Skeletal muscle satellite cell (primary cell): ENCODE measurements around the gene EMC10.
"Not testable (repeated sequence)": the region's sequence is repeated elsewhere in the genome, so short reads cannot be mapped to it uniquely, and the experiment has no call there.

Source experiments
- H3K27me3 ChIP-seq: 2 replicates; pipeline ENCODE4 v1.7.0; 2013; ENCODE audit warnings: low read length; ENCODE audit not compliant: control insufficient read depth, insufficient read depth
- H3K36me3 ChIP-seq: 2 replicates; pipeline ENCODE4 v1.7.0; 2013; ENCODE audit warnings: mild to moderate bottlenecking, control low read depth, low read length; ENCODE audit not compliant: insufficient read depth
- H3K4me1 ChIP-seq: 2 replicates; pipeline ENCODE4 v1.7.0; 2013; ENCODE audit warnings: low read length; ENCODE audit not compliant: control insufficient read depth, insufficient read depth
- H3K4me2 ChIP-seq: 2 replicates; pipeline ENCODE4 v1.7.0; 2013; ENCODE audit warnings: mild to moderate bottlenecking, low read length
- H3K4me3 ChIP-seq: 2 replicates; pipeline ENCODE4 v1.7.0; 2013; ENCODE audit warnings: low read length
- H3K9ac ChIP-seq: 2 replicates; pipeline ENCODE4 v1.7.0; 2013; ENCODE audit warnings: mild to moderate bottlenecking, low read depth, low read length, moderate library complexity
- H3K9me3 ChIP-seq: replicated peaks from 2 replicates; pipeline ENCODE4 v1.7.0; 2013; ENCODE audit warnings: mild to moderate bottlenecking, control low read depth, low read length

The EMC10 gene

GRCh38 chr19:50528052-50528451 is 51.7 kb downstream of the EMC10 start:
- not testable (repeated sequence) for H3K9me3 ChIP-seq, H3K4me1 ChIP-seq, H3K4me2 ChIP-seq, H3K9ac ChIP-seq, H3K36me3 ChIP-seq, H3K4me3 ChIP-seq, H3K27me3 ChIP-seq

GRCh38 chr19:50531171-50531612 is 54.9 kb downstream of the EMC10 start:
- Histone ChIP-seq H3K4me2 (no peak overlapping the region), H3K9ac (no peak overlapping the region), H3K4me3 (no peak overlapping the region), H3K27me3 (no peaks in the 10 kb centered on the region), H3K36me3 (no peaks in the 10 kb centered on the region), H3K4me1 (no peaks in the 10 kb centered on the region), H3K9me3 (peaks cover 6% of the 10 kb centered on the region)

DNA sequence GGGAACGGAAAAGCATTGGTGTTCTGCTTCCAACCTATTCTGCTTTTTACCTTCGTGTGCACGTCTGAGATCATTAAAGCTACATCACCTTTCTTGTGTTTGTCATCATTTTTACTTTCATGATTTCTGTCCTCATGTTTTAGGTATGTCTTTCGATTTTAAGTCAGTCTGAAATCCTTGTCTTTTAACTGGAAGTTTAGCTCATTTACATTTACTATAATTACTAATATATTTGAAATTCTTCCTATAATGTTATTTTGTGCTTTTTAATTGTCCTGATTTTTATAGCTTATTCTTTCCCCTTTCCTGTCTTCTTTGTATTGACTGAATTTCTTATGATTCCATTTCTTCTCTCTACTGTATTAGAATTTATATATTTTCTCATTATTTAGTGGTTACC is 56.6 kb downstream of the EMC10 start:
- peaks cover 6% of the 10 kb centered on the region for H3K9me3 ChIP-seq
- no peak overlapping the region for H3K4me2 ChIP-seq
- no peaks in the 10 kb centered on the region for H3K36me3 ChIP-seq
- no peaks in the 10 kb centered on the region for H3K4me1 ChIP-seq
- no peaks in the 10 kb centered on the region for H3K27me3 ChIP-seq
- no peak overlapping the region for H3K9ac ChIP-seq
- no peak overlapping the region for H3K4me3 ChIP-seq

- H3K4me3 ChIP-seq, result no peak overlapping the region
- peaks cover 6% of the 10 kb centered on the region for H3K9me3 ChIP-seq
- H3K27me3 ChIP-seq, result no peaks in the 10 kb centered on the region
- no peaks in the 10 kb centered on the region for H3K36me3 ChIP-seq
- no peaks in the 10 kb centered on the region for H3K4me1 ChIP-seq
- no peak overlapping the region for H3K9ac ChIP-seq
- no peak overlapping the region for H3K4me2 ChIP-seq
These were observed 58.2 kb downstream of the EMC10 start for GRCh38 chr19:50534478-50534877.

- H3K9me3 ChIP-seq, result peaks cover 6% of the 10 kb centered on the region
- H3K27me3 ChIP-seq, result no peaks in the 10 kb centered on the region
These were observed 59.4 kb downstream of the EMC10 start for GRCh38 chr19:50535672-50536187.

DNA sequence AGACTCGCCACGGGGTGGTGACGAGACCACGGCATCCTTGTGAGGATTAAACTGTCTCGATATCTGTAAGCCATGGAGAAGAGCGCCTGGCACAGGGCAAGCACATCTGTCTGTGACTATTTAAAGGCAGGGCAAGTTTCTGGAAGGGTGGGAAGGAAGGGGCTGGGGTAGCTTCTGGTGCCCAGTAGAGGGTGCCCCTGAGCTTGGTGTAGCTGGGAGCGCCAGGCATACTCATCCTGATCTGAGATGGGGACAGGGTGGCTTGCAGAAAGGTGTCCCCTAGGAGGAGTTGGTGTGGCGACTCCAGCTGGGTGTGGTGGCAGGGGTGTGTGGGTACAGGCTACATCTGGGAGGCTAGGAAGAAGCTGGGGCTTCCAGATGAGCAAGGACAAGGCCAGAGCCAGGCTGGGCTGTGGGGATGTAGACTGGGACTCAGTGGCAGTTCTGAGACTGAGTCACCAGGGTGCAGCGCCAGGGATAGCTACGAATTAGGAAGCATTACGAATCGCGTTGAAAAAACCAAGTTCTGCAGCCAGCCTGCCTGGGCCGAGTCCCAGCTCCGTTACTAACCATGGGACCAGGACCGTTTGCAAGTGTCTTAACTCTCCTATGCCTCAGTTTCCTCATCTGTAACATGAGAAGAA is 60.5 kb downstream of the EMC10 start:
- H3K36me3 ChIP-seq, result no peaks in the 10 kb centered on the region
- no peak overlapping the region for H3K4me2 ChIP-seq
- H3K4me3 ChIP-seq, result no peak overlapping the region
- no peaks in the 10 kb centered on the region for H3K4me1 ChIP-seq
- H3K9ac ChIP-seq, result no peak overlapping the region
- H3K9me3 ChIP-seq, result peaks cover 6% of the 10 kb centered on the region
- H3K27me3 ChIP-seq, result no peaks in the 10 kb centered on the region

More at GRCh38 chr19:50535672-50536187, 59.4 kb downstream of the EMC10 start:
- H3K4me3 ChIP-seq, result no peak overlapping the region
- no peak overlapping the region for H3K4me2 ChIP-seq
- no peaks in the 10 kb centered on the region for H3K4me1 ChIP-seq
- no peaks in the 10 kb centered on the region for H3K36me3 ChIP-seq
- no peak overlapping the region for H3K9ac ChIP-seq

GRCh38 chr19:50537306-50537685 is 61.0 kb downstream of the EMC10 start:
- Histone ChIP-seq H3K9ac (no peak overlapping the region), H3K4me2 (no peak overlapping the region), H3K36me3 (no peaks in the 10 kb centered on the region), H3K4me1 (no peaks in the 10 kb centered on the region), H3K9me3 (peaks cover 6% of the 10 kb centered on the region), H3K4me3 (no peak overlapping the region), H3K27me3 (no peaks in the 10 kb centered on the region)

DNA sequence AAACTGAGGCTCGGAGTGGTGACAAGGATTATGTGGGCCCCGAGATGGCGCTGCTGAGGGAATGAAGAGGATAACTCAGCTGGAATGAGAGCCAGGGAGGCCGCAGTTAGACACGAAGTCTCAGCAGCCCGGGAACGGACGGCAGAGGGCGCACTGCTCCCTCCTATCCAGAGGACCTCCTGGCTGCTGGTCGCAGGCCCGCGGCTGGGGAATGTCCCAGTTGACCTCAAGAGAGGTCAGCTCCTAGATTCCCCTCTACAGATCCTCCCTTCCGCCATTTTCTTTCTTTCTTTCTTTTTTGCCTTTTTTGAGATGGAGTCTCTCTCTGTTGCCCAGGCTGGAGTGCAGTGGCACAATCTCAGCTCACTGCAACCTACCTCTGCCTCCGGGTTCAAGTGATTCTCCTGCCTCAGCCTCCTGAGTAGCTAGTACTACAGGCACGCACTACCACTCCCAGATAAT is 61.5 kb downstream of the EMC10 start:
- H3K27me3 ChIP-seq, result no peaks in the 10 kb centered on the region
- H3K4me2 ChIP-seq, result no peak overlapping the region
- no peak overlapping the region for H3K9ac ChIP-seq
- H3K4me1 ChIP-seq, result no peaks in the 10 kb centered on the region
- no peak overlapping the region for H3K4me3 ChIP-seq
- peaks cover under 1% of the 10 kb centered on the region for H3K9me3 ChIP-seq
- no peaks in the 10 kb centered on the region for H3K36me3 ChIP-seq
